Brain pericyte (primary cell): ENCODE measurements around the gene CLCN7.
"Not testable (repeated sequence)": the region's sequence is repeated elsewhere in the genome, so short reads cannot be mapped to it uniquely, and the experiment has no call there.

Source experiments
- DNase-seq: peaks from one replicate; pipeline ENCODE4 v3.0.0-alpha.2; 2012; ENCODE audit warnings: low read depth, low spot score

Gene CLCN7

GRCh38 chr16:1446296-1447080, 28.3 kb downstream of the CLCN7 start:
- no peak for DNase-seq

GRCh38 chr16:1445518-1446203, 29.2 kb downstream of the CLCN7 start:
- no peak for DNase-seq

DNA sequence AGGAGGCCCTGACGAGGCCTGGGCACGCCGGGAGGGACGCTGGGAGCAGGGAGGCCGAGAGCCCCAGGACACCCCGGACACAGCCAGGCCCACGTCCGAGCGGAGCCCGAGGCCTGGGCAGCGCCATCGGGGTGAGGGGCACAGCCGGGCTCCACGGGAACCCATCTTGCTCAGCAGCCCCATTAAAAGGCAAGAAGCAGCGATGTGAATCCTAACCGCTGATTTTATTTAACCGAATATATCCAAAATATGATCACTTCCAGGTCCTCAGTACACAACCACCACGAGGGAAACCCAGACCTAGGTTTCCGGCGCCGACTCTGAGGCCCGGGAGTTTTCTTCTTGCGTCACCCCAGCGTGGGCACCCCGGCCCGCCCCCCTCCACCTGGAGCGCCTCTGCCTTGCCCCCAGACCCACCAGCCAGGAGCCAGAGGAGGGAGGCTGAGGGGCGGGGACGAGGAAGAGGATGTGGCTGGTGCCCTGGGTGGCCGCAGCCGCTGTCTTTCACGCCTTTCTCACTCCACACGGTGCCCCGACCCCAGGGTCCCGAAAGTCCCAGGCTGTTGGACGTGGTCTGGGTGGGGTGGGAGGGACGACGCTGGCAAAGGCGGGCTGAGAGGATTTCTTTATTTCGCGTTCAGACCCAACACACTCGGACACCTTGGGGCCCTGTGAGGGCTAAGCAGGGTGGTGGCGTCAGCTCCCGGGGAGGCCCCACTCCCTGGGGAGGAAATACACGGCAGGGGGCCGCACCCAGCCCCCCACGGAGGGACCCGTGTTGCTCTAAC, 29.9 kb downstream of the CLCN7 start:
- DNase-seq = no peak

GRCh38 chr16:1443980-1444729, 30.7 kb downstream of the CLCN7 start, which contains the start of gene CCDC154:
TSS of gene CCDC154 (minus strand) at chr16:1444556. CDS start at chr16:1444322, 234 bp downstream.
- DNase-seq = no peak

- no peak for DNase-seq
Measured at GRCh38 chr16:1443403-1443973, 31.3 kb downstream of the CLCN7 start.

- no peak for DNase-seq
Measured at GRCh38 chr16:1442697-1443096, 32.1 kb downstream of the CLCN7 start.

GRCh38 chr16:1441391-1441829, 33.4 kb downstream of the CLCN7 start:
- no peak for DNase-seq

DNA sequence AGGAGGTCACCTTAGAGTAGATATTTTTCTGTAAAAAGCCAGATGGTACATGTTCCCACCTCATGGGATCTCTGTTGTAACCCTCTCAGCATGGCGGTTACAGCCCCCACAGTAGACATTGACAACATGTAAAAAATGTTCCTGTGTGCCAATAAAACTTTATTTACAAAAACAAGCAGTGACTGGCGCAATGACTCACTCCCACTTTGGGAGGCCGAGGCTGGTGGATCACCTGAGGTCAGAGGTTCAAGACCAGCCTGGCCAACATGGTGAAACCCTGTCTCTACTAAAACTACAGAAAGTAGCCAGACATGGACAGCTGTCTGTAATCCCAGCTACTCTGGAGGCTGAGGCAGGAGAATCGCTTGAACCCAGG, 35.1 kb downstream of the CLCN7 start:
- not testable (repeated sequence) for DNase-seq

GRCh38 chr16:1439058-1439698, 35.6 kb downstream of the CLCN7 start:
- DNase-seq = no peak

GRCh38 chr16:1438229-1439057, 36.4 kb downstream of the CLCN7 start:
- no peak for DNase-seq

- DNase-seq = no peak
Measured at GRCh38 chr16:1437606-1438005, 37.2 kb downstream of the CLCN7 start.

DNA sequence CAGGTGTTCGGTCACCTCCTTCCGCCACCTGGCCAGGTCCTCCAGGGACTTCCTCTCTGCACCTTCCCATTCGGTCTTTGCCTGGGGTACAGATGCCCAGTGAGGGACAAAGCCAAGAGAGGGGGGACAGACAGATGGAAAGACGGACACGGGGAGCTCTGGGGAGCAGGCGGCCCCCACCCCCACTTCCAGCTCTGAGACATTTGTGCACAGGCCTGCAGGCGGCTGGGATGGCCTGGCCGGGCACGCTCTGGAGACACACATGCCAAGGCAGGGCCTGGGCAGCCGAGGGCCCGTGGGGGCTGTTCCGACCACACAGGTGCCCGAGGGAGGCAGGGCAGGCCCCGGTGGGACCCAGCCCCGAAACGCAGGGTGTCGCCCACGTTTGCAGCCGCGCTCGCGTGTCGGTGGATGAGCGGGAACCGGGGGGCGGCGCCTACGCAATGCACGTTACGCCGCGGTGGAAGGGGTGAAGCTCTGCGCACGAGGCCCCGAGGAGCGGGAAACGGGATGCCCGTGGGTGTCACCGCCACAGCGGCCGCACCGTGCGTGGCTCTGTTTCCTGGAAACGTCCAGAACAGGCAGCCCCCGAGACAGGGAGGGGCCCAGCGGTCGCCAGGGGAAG, 38.0 kb downstream of the CLCN7 start:
- no peak for DNase-seq

DNA sequence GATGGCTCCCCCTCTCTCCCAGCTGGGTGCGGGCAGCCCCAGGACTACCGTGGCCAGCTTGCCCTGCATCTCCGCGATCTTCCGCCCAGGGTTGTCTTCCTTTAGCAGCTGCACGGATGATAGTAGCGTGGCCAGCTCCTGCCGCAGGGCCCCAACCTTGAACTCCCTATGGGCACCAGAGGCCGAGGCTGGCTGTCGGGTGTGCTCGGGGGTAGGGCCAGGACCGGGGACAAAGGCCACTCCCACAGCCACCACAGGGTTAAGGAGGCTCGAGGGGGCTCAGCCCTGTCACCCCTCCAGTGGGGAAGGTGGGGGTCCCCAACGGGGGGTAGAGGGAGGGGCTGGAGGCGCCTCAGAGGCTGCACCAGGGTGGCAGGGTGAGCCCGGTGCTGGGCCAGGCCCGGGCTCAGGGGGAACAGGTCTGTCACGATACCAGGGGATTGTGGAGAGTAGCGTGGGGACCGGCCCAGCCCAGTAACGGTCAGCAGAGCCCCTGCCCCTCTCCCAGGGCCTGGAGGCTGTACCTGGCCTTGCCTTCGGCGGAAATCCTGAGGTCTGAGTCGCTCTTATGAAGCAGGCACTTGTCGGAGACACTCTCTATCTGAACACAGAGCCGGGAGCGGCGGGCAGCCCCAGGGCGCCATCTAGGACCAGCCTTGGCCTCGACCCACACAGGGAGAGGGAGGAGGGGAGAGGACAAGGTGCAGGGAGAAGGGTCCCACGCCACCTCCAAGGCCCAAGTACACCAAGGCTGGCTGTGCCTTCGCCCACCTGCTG, 38.7 kb downstream of the CLCN7 start:
- no peak for DNase-seq

- no peak for DNase-seq
Measured at GRCh38 chr16:1434644-1435592, 39.9 kb downstream of the CLCN7 start.

DNA sequence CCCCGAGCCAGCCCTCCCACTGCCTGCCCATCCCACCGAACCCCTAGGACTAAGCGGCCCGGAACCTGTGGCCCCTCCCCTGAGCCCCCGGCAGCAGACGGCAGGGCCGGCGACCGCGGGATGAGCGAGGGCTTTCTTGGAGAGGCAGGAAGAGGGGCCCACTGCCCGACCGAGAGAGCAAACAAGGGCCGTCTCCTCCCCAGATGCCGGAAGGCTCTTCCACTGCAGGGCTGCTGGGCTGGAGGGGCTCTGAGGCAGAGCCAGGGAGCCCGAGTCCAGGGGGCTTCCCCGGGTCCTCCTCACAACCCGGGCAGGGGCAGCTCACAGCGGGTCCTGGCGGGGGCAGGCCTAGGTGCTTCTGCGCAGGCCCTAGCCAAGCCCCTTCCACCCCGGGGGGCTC, 41.1 kb downstream of the CLCN7 start:
- no peak for DNase-seq

- no peak for DNase-seq
Measured at GRCh38 chr16:1433263-1433560, 41.6 kb downstream of the CLCN7 start.

GRCh38 chr16:1432388-1433262, 42.2 kb downstream of the CLCN7 start:
- DNase-seq = no peak
